Renal pelvis (tissue), 4 donors: ENCODE measurements around the gene AP1S1. TPM values are rescaled to one million over a fixed set of nuclear protein-coding genes. Genes with fewer than 3 reads are reported as not detected.

Experiments used
- DNase-seq: peaks from one replicate; pipeline ENCODE4 v3.0.0-alpha.2; 2013
- polyA plus RNA-seq, 3 donors: library from polyadenylated mRNA; unstranded; fragments of 120-200 nt; gene quantifications; one replicate each; pipeline ENCODE4 v1.2.1, GENCODE V29; 2013; ENCODE audit not compliant: insufficient read length in 3 of 3

Gene AP1S1
- polyA plus RNA-seq, 3 donors = 72.6 to 81.6 (median 73.3) TPM

DNA sequence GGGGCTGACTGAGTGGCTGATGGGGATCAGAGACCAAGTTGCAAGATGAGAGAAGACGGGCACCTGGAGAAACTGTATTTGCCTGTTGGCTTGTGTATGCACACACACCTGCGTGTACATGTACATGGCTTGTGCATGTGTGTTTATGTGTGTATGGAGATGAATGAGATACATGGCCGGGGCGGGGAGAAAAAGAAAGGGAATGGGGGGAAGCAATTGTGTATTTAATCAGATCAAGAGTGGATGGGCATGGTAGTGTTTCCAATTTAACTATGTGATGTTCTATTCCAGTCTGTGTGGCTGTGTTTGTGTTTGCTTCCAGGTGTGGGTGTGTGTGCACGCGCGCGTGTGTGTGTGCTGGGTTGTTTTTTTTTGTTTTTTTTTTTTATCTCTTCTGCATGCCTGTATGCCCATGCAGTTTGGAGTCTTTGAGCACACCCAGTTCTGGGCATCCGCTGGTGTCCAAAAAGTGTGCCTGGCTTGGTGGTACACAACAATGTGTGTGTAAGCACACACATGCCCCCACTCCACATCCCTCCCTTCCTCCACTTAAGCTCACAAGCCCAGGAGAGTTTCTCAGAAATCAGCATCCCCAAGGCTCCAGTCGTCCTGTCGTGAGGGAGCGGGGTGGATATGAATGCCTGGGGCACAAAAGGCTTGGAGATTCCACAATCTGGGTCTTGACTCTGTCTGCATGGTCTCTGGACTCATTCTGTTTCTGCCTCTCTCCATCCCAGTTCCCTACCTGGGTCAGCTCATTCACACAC, 13.6 kb downstream of the AP1S1 start:
- no peak for DNase-seq

DNA sequence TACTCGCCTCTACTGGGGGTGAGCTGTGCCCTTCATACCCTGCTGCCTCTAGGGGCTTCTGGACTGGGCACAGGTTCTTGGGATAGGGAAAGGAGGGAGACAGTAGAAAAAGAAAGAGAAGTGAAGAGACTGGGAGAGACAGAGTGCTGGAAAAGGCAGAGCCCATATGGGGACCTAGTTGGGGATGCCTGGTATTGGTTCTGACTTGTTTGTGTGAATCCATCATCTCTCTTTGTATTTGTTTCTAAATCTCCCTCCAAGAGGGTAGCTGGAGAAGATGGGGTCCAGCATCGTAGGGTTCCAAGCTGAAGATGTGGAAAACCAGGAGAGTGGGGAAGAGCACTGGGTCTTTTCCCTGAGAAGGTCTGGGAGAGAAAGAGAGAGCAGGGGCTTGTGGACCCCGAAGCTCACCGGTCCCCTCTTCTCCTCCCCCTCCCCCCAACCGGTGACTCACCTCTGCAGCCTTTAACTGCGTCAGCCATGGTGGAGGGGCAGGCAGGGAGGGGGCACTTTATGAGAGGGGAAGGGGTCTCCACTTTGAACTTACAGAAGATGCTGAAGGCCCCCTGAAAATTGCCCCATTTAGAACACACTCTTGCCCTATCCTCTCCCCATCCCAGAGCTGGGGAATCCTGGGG, 14.3 kb downstream of the AP1S1 start:
- no peak for DNase-seq

DNA sequence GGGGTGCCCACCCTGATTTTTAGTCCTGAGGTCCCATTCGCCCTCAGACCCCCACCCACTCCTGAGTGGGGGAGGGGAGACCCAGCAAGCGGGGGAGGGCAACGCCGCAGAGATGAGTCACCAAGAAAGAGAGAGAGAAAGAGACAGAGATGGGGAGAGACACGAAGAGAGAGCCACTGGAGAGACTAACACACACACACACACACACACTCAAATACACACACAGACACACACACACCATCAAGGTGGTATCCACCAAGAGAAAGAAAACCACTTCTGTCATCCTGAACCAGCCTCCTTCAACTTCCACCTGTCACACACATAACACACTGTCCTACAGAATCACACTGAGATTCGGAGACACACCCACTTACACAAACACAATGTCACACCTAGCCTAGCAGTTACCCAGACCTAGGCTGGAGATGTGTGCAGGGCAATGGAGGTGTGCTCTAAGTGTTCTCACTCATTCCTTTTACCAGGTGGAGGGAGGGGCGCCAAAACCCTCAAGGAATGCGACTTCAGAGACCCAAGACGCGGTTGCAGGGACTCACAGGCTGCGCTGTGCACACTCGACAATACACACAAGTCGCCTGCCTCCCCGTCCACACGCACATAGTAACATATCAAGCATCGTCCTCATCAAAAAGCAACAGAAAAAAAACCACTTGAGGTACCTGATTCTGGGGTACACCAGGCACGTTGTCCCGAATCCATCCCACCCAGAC, 15.0 kb downstream of the AP1S1 start:
- no peak for DNase-seq

DNA sequence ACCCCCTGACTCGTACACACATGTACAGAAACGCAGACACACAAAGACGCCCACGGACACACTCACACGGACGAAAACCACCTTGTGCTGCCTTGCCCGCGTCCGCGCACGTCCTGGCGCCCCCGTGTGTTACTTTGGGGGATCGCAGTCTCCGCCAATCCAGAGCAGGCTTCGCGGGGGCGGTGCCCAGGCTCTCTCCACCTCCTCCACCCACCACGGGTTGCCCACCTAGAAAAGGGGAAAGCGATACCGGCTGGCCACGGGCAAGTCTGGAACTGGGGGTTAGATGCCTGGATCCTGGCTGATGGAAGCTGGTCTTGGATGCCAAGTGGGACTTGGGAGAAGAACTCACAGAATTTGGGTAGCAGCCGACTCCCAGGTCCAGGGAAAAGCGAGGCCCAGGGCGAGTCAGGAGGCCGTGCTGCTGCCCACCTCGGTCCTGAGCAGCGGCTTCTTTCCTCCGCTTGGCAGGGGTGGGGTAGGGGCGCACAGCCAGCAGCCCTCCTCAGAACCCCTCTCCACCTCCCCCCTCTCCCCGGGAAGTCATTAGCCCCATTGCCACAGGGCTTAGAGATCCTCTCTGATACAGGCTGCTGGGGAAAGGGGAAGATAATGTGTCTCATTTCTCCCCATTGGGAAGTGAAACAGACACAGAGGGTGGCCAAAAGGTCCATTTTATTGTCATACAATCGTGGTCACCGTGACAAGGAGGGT, 15.7 kb downstream of the AP1S1 start:
- no peak for DNase-seq

DNA sequence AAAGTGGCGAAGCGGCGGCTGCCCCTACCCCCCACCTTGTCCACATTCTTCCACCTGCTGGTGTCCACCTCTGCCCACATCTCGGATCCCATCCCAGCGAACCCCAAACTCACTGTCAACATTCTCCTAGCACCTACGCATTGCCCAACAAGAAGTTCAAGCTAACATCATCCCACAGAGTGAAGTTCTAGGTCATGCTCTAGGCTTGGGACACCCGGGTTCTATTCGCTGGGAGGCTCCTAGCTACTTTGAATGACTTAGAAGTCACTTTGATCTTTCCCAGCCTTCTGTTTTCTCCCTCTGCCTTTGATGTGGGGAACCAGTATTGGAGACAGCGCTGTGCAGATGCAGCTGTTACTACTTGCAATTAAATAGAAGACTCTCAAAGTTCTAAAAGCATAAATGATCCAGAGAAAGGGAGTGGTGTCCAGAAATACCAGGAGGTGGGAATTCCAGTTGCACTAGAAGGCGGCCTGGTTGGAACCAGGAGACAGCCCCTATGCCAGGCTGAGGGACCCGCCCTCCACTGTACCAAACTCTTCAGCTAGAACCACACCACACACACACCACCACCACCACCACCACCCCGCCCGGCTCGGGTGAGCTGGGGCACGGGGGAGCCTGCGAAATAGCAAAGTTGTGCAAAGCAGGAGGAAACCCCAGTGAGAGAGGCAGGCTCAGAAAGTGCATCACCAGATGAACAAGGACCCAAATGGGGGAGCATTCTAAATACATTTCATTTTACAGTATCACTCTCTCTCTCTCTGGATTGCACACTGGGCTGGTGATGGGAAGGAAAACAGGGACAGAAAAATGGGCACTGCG, 16.6 kb downstream of the AP1S1 start:
- no peak for DNase-seq

DNA sequence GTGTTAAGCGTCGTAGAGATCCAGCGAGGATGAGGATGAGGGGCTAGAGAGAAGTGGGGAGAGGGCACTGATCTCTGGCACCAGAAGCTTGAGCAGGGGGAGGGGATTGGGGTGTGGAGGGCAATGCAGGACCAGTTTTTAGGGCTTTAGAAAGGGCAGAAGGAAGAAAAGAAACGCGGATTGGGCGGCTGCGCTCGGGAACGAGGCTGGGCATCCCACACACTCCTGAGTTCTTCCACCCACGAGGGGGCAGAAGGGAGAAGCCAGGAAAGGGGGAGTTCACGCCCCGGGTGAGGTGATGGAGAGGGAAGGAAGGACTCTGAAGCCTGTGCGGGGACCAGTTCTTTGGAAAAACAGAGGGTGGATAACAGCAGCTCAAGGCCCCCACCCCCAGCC, 17.2 kb downstream of the AP1S1 start:
- DNase-seq = no peak

DNA sequence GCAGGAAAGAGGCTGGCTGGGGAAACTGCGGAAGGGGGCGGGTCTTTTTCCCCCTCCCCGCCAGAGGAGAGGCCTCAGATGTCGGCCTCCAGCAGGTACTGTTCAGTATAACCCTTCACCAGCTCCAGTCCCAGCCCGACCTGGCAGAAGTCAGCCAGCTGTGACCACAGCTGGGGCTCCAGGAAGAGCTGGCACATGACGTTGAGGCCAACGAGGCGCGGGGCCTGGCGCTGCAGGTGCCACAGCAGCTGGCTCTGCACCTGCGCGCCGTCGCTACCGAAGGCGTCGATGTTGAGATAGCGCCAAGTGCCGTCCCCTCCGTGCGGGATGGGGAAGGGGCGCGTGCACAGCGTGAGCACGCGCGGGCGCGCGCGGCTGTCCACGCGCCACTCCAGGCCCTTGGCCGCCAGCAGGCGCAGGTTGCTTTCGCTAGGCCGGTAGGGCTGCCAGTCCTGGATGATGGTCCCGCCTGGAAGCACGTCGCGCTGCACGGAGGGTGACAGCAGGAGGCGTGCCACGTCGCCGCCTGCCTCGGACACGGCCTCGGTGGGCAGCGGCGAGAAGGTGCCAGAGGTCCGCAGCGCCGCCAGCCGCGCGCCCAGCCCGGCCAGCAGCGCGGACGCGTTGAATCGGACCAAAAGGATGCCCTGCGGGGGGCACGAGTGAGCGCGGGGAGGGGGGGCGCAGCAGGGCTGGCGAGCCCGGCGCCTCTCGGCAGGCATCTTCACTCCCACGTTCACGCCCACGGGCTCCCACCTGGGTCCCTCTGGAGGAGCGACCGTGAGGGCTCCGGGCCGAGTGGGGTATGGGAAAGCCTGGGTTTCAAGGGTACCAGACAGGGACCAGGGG, 18.0 kb downstream of the AP1S1 start:
- no peak for DNase-seq

DNA sequence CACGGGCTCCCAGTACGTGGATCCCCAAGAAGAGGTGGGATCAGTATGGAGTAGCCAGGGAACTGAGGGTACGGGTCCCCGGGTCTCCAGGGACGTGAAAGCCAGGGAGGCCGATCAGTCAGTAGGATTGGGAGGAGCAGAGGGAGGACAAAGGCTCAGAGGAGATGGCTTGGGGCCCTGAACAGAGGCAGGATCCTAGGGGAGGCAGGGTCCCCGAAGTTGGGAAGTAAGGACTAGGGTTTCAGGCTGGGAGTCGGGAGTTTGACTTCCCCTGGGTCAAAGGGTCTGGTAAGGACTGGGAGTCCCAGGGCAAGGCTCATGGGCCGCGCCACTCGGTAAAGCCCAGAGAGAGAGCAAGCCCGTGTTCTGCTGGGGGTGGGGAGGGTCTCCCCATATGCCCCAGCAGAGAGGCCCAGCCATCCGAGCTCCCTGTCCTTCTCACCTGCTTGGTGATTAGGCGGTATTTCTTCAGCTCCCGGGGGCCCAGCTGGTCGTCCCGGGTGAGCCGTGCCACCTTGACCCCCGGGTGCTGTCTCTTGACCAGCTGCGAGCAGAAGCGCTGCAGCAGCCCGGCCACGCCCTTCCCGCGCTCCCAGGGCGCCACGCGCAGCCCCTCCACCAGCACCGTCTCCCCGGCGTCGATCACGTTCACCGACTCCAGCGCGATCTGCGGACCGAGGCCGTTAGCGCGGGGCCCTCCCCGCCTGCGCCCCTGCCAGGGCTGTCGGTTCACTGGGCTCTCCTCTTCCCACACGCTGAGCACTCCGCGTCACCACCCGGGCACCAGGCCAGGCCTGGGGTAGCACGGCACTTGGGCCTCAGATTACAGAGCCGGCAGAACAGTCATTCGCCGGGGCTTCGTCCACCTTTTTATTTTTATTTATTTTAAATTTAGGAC, 18.8 kb downstream of the AP1S1 start:
- DNase-seq = no peak

DNA sequence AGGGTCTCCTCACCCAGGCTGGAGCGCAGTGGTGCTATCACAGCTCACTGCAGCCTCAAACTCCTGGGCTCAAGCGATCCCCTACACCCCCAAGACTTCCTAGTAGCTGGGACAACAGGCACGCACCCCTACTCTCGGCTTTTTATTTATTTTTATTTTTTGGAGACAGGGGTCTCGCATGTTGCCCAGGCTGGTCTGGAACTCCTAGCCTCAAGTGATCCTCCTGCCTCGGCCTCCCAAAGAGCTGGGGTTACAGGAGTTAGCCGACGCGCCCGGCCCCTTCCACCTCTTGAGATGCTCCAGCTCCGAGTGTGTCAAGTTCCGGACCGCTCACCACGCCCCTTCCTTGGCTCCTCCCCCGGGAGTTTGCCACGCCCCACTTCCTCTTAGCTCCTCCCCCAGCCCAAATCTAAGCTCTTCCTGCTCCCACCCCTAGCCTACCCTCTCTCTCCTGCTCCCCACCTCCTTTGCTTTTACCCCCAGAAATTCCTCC, 19.5 kb downstream of the AP1S1 start:
- no peak for DNase-seq

DNA sequence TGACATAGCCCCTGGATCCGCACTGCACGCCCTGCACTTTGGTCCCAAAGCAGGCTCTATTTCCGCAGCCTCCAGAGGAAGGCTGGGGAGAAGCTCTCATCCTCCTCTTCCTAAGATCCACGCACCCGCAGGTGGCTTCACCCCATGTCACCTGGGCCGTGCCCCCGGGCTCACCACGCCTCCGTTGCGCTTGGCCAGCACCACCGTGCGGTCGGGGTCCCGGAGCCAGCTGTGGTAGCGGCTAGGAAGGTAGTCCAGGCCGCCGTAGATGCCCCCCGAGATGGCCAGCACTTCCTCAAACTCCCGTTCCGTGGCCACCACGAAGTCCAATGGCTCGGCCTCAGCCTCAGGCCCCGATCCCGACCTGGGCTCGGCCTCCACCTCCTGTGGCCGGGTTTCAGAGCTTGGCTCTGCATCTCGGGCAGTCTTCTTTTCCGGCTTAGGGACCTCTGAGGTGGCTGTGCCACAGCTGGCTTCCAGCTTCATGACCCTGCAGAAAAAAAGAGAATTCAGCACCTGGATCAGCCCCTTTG, 20.1 kb downstream of the AP1S1 start:
- no peak for DNase-seq

DNA sequence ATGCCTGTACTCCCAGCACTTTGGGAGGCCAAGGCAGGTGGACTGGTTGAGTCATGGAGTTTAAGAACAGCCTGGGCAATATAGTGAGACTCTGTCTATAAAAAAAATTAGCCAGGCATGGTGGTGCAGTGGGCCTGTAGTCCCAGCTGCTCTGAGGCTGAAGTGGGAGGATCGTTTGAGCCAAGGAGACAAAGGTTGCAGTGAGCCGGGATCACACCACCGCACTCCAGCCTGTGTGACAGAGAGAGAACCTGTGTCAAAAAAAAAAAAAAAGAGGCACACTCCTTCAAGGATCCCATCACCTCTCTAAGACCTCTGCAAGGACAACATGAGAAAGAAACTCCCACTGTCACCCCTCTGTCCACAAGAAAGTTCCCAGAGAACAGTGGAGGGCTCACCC, 21.4 kb downstream of the AP1S1 start:
- DNase-seq = no peak

DNA sequence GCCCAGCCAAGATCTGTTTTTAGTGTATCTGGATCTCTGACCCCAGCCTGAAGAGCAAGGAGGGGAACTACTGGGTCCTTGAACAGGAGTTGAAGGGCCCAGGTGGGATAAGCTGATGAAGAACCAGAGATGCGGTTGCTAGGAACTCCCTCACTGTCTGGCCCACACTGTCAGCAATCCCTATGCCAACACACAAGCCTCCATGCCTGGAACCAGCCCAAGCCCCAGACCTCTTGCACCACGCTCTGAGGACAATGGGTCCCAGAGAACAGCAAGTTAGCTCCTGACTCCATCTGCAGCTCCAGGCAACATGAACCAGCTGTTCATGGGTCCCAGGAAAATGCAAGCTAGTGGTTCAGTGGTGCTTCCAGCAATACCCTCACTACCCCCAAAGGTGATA, 23.4 kb downstream of the AP1S1 start:
- DNase-seq = no peak

DNA sequence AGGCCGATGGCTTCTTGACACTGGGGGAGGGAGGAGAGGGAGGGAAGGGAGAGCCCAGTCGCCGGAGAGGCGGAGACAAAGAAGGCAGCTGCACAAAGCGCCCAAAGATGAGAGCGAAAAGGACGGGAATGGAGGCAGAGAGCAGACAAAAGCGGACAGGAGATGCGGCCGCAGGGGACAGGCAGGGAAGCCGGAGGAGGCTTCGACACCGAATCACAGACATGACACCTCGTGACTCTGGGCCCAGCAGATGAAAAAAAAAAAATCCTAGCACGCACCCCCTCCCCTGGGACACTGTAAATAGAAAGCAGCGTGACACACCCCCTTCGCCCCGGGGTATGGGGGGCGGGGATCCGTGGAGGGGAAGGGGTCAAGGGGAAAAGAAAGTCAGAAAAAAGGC, 24.8 kb downstream of the AP1S1 start:
- DNase-seq = no peak

DNA sequence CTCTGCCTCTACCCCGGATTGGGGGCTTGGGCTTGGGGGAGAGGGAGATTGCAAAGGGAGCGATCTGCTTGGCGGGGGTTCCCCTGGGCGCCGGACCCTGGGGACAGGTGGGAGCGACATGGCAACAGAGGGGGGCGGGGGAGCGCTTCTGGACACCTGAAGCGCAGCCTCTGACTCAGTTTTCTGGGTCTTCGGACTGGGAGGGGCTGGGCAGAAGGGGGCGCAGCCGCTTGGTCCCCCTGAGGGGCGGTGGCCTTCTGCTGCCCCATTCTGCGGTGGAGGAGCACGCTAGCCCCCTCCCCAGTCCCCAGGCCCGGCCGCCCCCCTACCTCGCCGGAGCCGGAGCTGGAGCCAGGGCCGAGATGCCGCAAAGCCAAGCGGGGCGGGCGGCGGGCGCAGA, 25.4 kb downstream of the AP1S1 start:
- no peak for DNase-seq

DNA sequence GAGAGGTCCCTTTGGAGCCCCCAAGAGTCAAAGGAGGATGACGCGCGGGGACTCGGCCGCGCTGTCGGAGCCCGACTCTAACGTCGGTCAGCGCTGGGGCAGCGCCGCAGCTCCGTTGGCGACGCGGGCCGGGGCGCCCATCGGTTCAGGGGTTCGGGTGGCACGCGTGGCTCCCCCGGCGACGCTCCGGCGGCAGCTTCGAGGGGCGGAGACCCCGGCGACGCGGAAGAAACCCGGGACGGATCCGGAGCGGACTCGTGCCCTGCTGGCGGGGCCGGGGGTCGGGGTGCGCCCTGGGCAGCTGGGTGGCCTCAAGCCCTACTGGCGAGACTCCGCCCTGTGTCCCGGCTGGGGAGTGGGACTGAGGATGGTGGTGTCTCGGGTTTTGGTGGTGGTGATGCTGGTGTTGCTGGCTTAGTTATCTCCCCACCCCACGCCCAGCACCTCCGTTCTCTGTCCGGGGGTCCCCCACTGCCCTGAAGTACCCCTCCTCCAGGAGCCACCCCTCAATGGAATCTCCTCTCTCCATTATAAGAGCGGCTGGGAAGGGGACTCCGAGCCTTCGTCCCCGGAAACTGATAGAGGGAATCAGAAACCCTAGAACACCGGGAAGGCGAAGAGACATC, 26.0 kb downstream of the AP1S1 start, which contains the start of gene NAT16:
Gene NAT16, minus strand, starts transcription at position 164 of the 626 bp plus-strand sequence. CDS start 5,486 bp downstream, outside the sequence.
- no peak for DNase-seq

DNA sequence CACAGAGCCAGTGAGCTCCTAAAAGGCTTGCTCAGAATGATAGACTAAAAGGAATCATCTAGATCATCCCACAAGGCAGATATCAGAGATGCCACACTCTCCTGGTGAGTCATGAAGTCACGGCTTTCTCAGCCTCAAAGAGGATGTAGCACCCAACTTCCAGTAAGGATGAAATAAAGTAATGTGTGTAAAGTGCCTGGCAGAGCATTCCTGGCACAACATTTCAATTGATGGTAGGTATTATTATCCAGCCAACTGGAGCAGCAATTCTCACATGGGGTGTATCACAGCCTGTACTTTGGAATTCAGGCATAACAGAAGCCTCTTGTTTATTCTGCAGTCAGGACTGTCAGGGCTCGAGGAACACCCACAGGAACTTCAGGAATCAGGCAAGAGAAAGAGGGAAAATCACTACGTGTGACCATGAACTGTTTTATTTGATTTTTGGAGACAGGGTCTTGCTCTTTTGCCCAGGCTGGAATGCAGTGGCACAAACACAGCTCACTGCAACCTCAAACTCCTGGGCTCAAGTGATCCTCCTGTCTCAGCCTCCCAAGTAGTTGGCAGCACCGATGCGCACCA, 31.1 kb downstream of the AP1S1 start:
- DNase-seq = no peak

DNA sequence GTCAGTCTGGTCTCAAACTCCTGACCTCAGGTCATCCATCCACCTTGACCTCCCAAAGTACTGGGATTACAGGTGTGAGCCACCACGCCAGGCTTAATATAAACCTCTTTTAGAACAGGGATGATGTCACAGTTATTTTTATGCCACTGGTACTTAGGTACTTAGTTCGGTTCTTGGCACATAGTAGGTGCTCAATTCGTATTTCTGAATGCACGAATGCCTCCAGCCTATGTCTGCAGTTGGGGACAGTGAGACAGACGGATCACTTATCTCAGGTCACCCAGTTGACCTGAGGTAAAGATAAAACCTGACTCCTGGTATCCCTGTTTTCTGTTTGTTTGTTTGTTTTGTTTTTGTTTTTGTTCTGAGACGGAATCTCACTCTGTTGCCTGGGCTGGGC, 31.9 kb downstream of the AP1S1 start:
- DNase-seq = no peak

DNA sequence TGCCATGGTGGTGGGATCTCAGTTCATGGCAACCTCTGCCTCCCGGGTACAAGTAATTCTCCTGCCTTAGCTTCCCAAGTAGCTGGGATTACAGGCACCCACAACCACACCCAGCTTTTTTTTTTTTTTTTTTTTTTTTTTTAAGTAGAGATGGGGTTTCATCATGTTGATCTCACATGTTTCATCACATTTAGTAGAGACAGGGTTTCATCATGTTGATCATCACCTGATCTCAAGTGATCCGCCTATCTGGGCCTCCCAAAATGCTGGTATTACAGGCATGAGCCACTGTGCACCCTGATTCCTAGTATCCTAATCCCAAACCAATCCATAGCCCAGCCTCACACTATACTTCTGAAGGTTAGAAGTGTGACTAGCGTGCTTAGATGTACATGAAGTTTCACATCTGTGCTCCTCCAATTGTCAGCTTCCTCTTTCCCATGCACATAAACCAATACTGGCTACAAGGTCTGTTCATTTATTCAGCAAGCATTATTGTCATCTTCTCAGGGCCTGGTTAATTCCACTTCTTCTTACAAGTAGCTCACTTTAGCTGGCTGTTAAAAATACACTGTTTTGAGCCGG, 32.7 kb downstream of the AP1S1 start:
- DNase-seq = no peak
